ENCODE results near the gene TSPAN17. TPM values are rescaled to one million over a fixed set of nuclear protein-coding genes. Genes with fewer than 3 reads are reported as not detected.

Gene TSPAN17
- total RNA-seq, 6 experiments from 2014 or later: 10.9 to 20.8 (median 13.6) TPM

GRCh38 chr5:176704355-176704754, 57.1 kb downstream of the TSPAN17 start:
- intact Hi-C loops (cut with DNase I): no loop called here
- H3K27ac ChIP-seq: no peak overlapping the region
- DNase-seq (no peak), ATAC-seq (no peak)
- TF ChIP-seq POLR2A (IDR thresholded peaks at IDR 0.05): no peak
- TF ChIP-seq, protein P1, sequence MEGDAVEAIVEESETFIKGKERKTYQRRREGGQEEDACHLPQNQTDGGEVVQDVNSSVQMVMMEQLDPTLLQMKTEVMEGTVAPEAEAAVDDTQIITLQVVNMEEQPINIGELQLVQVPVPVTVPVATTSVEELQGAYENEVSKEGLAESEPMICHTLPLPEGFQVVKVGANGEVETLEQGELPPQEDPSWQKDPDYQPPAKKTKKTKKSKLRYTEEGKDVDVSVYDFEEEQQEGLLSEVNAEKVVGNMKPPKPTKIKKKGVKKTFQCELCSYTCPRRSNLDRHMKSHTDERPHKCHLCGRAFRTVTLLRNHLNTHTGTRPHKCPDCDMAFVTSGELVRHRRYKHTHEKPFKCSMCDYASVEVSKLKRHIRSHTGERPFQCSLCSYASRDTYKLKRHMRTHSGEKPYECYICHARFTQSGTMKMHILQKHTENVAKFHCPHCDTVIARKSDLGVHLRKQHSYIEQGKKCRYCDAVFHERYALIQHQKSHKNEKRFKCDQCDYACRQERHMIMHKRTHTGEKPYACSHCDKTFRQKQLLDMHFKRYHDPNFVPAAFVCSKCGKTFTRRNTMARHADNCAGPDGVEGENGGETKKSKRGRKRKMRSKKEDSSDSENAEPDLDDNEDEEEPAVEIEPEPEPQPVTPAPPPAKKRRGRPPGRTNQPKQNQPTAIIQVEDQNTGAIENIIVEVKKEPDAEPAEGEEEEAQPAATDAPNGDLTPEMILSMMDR (IDR thresholded peaks at IDR 0.05): no peak
- no peaks in the 10 kb centered on the region for H3K4me1 ChIP-seq
- WGBS (ENCODE audit: insufficient coverage, low coverage, low lambda C conversion rate, missing lambda C conversion rate): 59% methylated on average over 3 of the region's 3 CpGs
- H3K9me3 ChIP-seq: no peaks in the 10 kb centered on the region
- H3K36me3 ChIP-seq: no peaks in the 10 kb centered on the region
- no peaks in the 10 kb centered on the region for H3K27me3 ChIP-seq
- no peak overlapping the region for H3K4me3 ChIP-seq

- ATAC-seq (no peak), DNase-seq (no peak)
- H3K4me1 ChIP-seq: no peaks in the 10 kb centered on the region
- 50% methylated on average over 8 of the region's 12 CpGs for WGBS (ENCODE audit: insufficient coverage, low coverage, low lambda C conversion rate, missing lambda C conversion rate)
- no peaks in the 10 kb centered on the region for H3K36me3 ChIP-seq
- no peak overlapping the region for H3K4me3 ChIP-seq
- H3K9me3 ChIP-seq: no peaks in the 10 kb centered on the region
- no peak for TF ChIP-seq POLR2A (IDR thresholded peaks at IDR 0.05)
- TF ChIP-seq, protein P1 (IDR thresholded peaks at IDR 0.05): no peak
- no peak overlapping the region for H3K27ac ChIP-seq
- no peaks in the 10 kb centered on the region for H3K27me3 ChIP-seq
- intact Hi-C loops (cut with DNase I): no loop called here
Observed at GRCh38 chr5:176704817-176705216, 57.5 kb downstream of the TSPAN17 start.

Small RNA genes lying within 50 kb of the gene (microRNA-seq; reads per million reads assigned to microRNA genes)
- 0 reads per million in 2 donors for gene MIR4281

Small RNA genes lying within 50 kb of the gene (small RNA-seq; reads per million reads assigned to genes)
- gene MIR4281: 0 reads per million in 2 experiments

Other genes starting within 250 kb of the TSPAN17 start
- gene CLTB, start 230.9 kb upstream of the TSPAN17 start, total RNA-seq: 10 to 100 TPM; 28.6 to 73.0 (median 31.3) TPM
- gene FAF2, start 199.1 kb upstream of the TSPAN17 start, total RNA-seq: 10 to 100 TPM; 17.5 to 23.3 (median 19.8) TPM
- gene RNF44, start 110.1 kb upstream of the TSPAN17 start, total RNA-seq: 10 to 100 TPM in 4 of 6 experiments, 1 to 10 TPM in 2; 5.1 to 16.3 (median 12.7) TPM
- 10 to 100 TPM in 4 of 6 experiments, 1 to 10 TPM in 2; 6.8 to 89.2 (median 41.2) TPM for gene CDHR2, start 98.1 kb upstream of the TSPAN17 start, total RNA-seq
- gene GPRIN1, start 37.3 kb upstream of the TSPAN17 start, total RNA-seq: under 1 TPM; 0.05 to 0.99 (median 0.30) TPM
- gene SNCB, start 16.9 kb upstream of the TSPAN17 start, total RNA-seq: not detected
- not detected for gene EIF4E1B, start 16.8 kb upstream of the TSPAN17 start, total RNA-seq
- not detected for gene UNC5A, start 163.1 kb downstream of the TSPAN17 start, total RNA-seq

All from right lobe of liver (tissue), 6 donors.